ENCODE results near the gene RHBDD1.

RHBDD1 gene

GRCh38 chr2:226850024-226850423 is 14.2 kb downstream of the RHBDD1 start:
- H3K27ac ChIP-seq, result no peak overlapping the region
- TF ChIP-seq ZFX (IDR thresholded peaks at IDR 0.05), result no peak
- TF ChIP-seq CTCF (conservative IDR thresholded peaks at IDR 0.05), result no peak

GRCh38 chr2:226855787-226856186 is 19.9 kb downstream of the RHBDD1 start:
- no peak overlapping the region for H3K27ac ChIP-seq
- TF ChIP-seq ZFX (IDR thresholded peaks at IDR 0.05) (no peak), CTCF (conservative IDR thresholded peaks at IDR 0.05) (no peak)

- no peak overlapping the region for H3K27ac ChIP-seq
- TF ChIP-seq ZFX (IDR thresholded peaks at IDR 0.05), result no peak
- TF ChIP-seq CTCF (conservative IDR thresholded peaks at IDR 0.05), result no peak
Measured at GRCh38 chr2:226860087-226860486, 24.2 kb downstream of the RHBDD1 start.

- TF ChIP-seq ZFX (IDR thresholded peaks at IDR 0.05) (no peak), CTCF (conservative IDR thresholded peaks at IDR 0.05) (no peak)
- H3K27ac ChIP-seq, result no peak overlapping the region
Measured at GRCh38 chr2:226862623-226863022, 26.8 kb downstream of the RHBDD1 start.

GRCh38 chr2:226865273-226865672 is 29.4 kb downstream of the RHBDD1 start:
- no peak overlapping the region for H3K27ac ChIP-seq
- no peak for TF ChIP-seq ZFX (IDR thresholded peaks at IDR 0.05)
- no peak for TF ChIP-seq CTCF (conservative IDR thresholded peaks at IDR 0.05)

GRCh38 chr2:226865710-226866109 is 29.9 kb downstream of the RHBDD1 start:
- no peak overlapping the region for H3K27ac ChIP-seq
- TF ChIP-seq CTCF (conservative IDR thresholded peaks at IDR 0.05), result no peak
- TF ChIP-seq ZFX (IDR thresholded peaks at IDR 0.05), result no peak

- no peak for TF ChIP-seq CTCF (conservative IDR thresholded peaks at IDR 0.05)
- no peak overlapping the region for H3K27ac ChIP-seq
Measured at GRCh38 chr2:226868331-226869162, 32.7 kb downstream of the RHBDD1 start.
